GM12878 (cell line): Measurements from ENCODE around the gene LDLR. TPM values are rescaled to one million over a fixed set of nuclear protein-coding genes. Genes with fewer than 3 reads are reported as not detected.

Source experiments
- BMI1 ChIP-seq: fragments of 450-650 bp; IDR thresholded peaks from 2 replicates; pipeline ENCODE4 v1.6.1; 2016; ENCODE audit warnings: mild to moderate bottlenecking, moderate library complexity, borderline replicate concordance
- BRCA1 ChIP-seq: IDR thresholded peaks from 2 replicates; pipeline ENCODE4 v1.6.1; 2011; ENCODE audit warnings: low read depth, low read length, improper control_type of control experiment
- LARP7 ChIP-seq: fragments of 450-650 bp; IDR thresholded peaks from 2 replicates; pipeline ENCODE4 v1.6.1; 2017; ENCODE audit warnings: mild to moderate bottlenecking
- MYC ChIP-seq: IDR thresholded peaks from 2 replicates; pipeline ENCODE4 v1.6.1; 2011; ENCODE audit warnings: mild to moderate bottlenecking, low read length, moderate library complexity, inconsistent platforms; ENCODE audit not compliant: insufficient read depth, insufficient replicate concordance, insufficient read length, severe bottlenecking
- NFYB ChIP-seq: IDR thresholded peaks from 2 replicates; pipeline ENCODE4 v1.6.1; 2011; ENCODE audit warnings: low read depth, mild to moderate bottlenecking, low read length, improper control_type of control experiment, moderate library complexity; ENCODE audit not compliant: insufficient read depth
- NRF1 ChIP-seq: conservative IDR thresholded peaks from 2 replicates; pipeline ENCODE4 v1.6.1; 2011; ENCODE audit warnings: mild to moderate bottlenecking, low read depth, low read length, improper control_type of control experiment
- PAX5 ChIP-seq: IDR thresholded peaks from 2 replicates; pipeline ENCODE4 v1.6.1; 2011; ENCODE audit warnings: low read depth, low read length, borderline replicate concordance
- POLR2A ChIP-seq: IDR thresholded peaks from 2 replicates; pipeline ENCODE4 v1.6.1; 2011; ENCODE audit warnings: low read depth, mild to moderate bottlenecking, low read length
- SIN3A ChIP-seq: IDR thresholded peaks from 2 replicates; pipeline ENCODE4 v1.6.1; 2012; ENCODE audit warnings: low read depth, low read length, improper control_type of control experiment
- SIX5 ChIP-seq: IDR thresholded peaks from 2 replicates; pipeline ENCODE4 v1.6.1; 2011; ENCODE audit warnings: mild to moderate bottlenecking, low read depth, low read length, moderate library complexity; ENCODE audit not compliant: severe bottlenecking
- SMAD1 ChIP-seq: fragments of 450-650 bp; IDR thresholded peaks from 2 replicates; pipeline ENCODE4 v1.6.1; 2018; ENCODE audit warnings: mild to moderate bottlenecking, low read depth; ENCODE audit not compliant: partially characterized antibody
- SREBF1 ChIP-seq: IDR thresholded peaks from 2 replicates; pipeline ENCODE4 v1.6.1; 2012; ENCODE audit warnings: mild to moderate bottlenecking, low read length
- TBL1XR1 ChIP-seq: IDR thresholded peaks from 2 replicates; pipeline ENCODE4 v1.6.1; 2012; ENCODE audit warnings: low read depth, low read length, improper control_type of control experiment
- TCF3 ChIP-seq: IDR thresholded peaks from 2 replicates; pipeline ENCODE4 v1.6.1; 2012; ENCODE audit warnings: low read depth, mild to moderate bottlenecking, low read length, borderline replicate concordance; ENCODE audit not compliant: insufficient read depth
- ZBED1 ChIP-seq: IDR thresholded peaks from 2 replicates; pipeline ENCODE4 v1.6.1; 2016; ENCODE audit warnings: borderline replicate concordance
- ZNF274 ChIP-seq: IDR thresholded peaks from one replicate; pipeline ENCODE4 v1.8.0; 2011; ENCODE audit not compliant: insufficient read length, insufficient read depth
- ZNF384 ChIP-seq: IDR thresholded peaks from 2 replicates; pipeline ENCODE4 v1.6.1; 2012; ENCODE audit warnings: low read depth, mild to moderate bottlenecking, low read length, improper control_type of control experiment, borderline replicate concordance
- ZSCAN29 ChIP-seq: fragments of 450-650 bp; IDR thresholded peaks from 2 replicates; pipeline ENCODE4 v1.6.1; 2017; ENCODE audit warnings: mild to moderate bottlenecking, moderate library complexity
- ZZZ3 ChIP-seq: IDR thresholded peaks from 2 replicates; pipeline ENCODE4 v1.6.1; 2011; ENCODE audit warnings: low read depth; ENCODE audit not compliant: control insufficient read depth, insufficient read length
- polyA plus RNA-seq, 11 experiments: library from polyadenylated mRNA; depleted of rRNA in 4 of 11; unstranded in 6 of 11; stranded (reverse) in 5 of 11; fragments of >200 nt; fragmentation: Nextera tagmentation in 4 of 11; fragmentation: Illumina TruSeq in 1 of 11; extraction: Ambion mirVana in 4 of 11; extraction: Trizol in 1 of 11; gene quantifications; 1 replicate in 1 of 11; 2 replicates in 10 of 11; pipeline versions ENCODE4 v1.2.1 to v1.2.3, GENCODE V29; 2011 to 2016; ENCODE audit warnings: inconsistent platforms in 2 of 11, missing spikeins in 2 of 11, low read depth in 1 of 11
- total RNA-seq, 4 experiments: library from RNA; depleted of rRNA in 3 of 4; stranded (reverse); fragments of >200 nt in 3 of 4; fragmentation: Illumina TruSeq in 1 of 4; extraction: Trizol in 1 of 4; gene quantifications; 2 replicates each; pipeline versions ENCODE4 v1.2.1 to v1.2.3, GENCODE V29; 2013 to 2021
- TF ChIP-seq, protein P1 (sequence below): IDR thresholded peaks from 2 replicates; pipeline ENCODE4 v1.6.1; 2011; ENCODE audit warnings: borderline replicate concordance, low read depth, mild to moderate bottlenecking, moderate library complexity, low read length; ENCODE audit not compliant: insufficient read depth, poor library complexity, severe bottlenecking
- TF ChIP-seq, protein P2 (sequence below): IDR thresholded peaks from 2 replicates; pipeline ENCODE4 v1.6.1; 2011; ENCODE audit warnings: mild to moderate bottlenecking, low read depth, low read length, moderate library complexity; ENCODE audit not compliant: insufficient replicate concordance
- TF ChIP-seq, protein P3 (sequence below): fragments of 450-650 bp; IDR thresholded peaks from 2 replicates; pipeline ENCODE4 v1.6.1; 2016; ENCODE audit warnings: mild to moderate bottlenecking
- TF ChIP-seq, protein P4 (sequence below): fragments of 150-350 bp; IDR thresholded peaks from 2 replicates; pipeline ENCODE4 v1.6.1; 2016; ENCODE audit warnings: low read depth, low read length

Gene LDLR
- total and polyA plus RNA-seq, 10 of the 15 experiments (the other 5 are each of a cell fraction or from before 2014, with no cell fraction given) = 11.3 to 59.2 (median 27.3) TPM

DNA sequence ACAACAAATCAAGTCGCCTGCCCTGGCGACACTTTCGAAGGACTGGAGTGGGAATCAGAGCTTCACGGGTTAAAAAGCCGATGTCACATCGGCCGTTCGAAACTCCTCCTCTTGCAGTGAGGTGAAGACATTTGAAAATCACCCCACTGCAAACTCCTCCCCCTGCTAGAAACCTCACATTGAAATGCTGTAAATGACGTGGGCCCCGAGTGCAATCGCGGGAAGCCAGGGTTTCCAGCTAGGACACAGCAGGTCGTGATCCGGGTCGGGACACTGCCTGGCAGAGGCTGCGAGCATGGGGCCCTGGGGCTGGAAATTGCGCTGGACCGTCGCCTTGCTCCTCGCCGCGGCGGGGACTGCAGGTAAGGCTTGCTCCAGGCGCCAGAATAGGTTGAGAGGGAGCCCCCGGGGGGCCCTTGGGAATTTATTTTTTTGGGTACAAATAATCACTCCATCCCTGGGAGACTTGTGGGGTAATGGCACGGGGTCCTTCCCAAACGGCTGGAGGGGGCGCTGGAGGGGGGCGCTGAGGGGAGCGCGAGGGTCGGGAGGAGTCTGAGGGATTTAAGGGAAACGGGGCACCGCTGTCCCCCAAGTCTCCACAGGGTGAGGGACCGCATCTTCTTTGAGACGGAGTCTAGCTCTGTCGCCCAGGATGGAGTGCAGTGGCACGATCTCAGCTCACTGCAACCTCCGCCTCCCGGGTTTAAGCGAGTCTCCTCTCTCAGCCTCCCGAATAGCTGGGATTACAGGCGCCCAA is at the start of gene LDLR (continued):
- TF ChIP-seq, protein P1, sequence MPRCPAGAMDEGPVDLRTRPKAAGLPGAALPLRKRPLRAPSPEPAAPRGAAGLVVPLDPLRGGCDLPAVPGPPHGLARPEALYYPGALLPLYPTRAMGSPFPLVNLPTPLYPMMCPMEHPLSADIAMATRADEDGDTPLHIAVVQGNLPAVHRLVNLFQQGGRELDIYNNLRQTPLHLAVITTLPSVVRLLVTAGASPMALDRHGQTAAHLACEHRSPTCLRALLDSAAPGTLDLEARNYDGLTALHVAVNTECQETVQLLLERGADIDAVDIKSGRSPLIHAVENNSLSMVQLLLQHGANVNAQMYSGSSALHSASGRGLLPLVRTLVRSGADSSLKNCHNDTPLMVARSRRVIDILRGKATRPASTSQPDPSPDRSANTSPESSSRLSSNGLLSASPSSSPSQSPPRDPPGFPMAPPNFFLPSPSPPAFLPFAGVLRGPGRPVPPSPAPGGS = no peak
- TF ChIP-seq ZNF274 (no peak), PAX5 (0 out of 2 replicates have a peak, but pooled peaks have one; percentile 54), ZBED1 (peak; percentile 72; the same call in 1 of the 2 replicates), ZZZ3 (no peak), ZNF384 (no peak), NRF1 (no peak), TBL1XR1 (0 out of 2 replicates have a peak, but pooled peaks have one; percentile 15), MYC (peak; percentile 39), SIX5 (no peak), TCF3 (no peak), SREBF1 (peak; percentile 73; the same call in 1 of the 2 replicates), ZSCAN29 (no peak), NFYB (no peak), SMAD1 (no peak), LARP7 (peak; percentile 23; the same call in 1 of the 2 replicates), POLR2A (peak; percentile 93), SIN3A (peak; percentile 44; the same call in 1 of the 2 replicates), BRCA1 (no peak; the same call in 1 of the 2 replicates), BMI1 (no peak)
- TF ChIP-seq, protein P2, sequence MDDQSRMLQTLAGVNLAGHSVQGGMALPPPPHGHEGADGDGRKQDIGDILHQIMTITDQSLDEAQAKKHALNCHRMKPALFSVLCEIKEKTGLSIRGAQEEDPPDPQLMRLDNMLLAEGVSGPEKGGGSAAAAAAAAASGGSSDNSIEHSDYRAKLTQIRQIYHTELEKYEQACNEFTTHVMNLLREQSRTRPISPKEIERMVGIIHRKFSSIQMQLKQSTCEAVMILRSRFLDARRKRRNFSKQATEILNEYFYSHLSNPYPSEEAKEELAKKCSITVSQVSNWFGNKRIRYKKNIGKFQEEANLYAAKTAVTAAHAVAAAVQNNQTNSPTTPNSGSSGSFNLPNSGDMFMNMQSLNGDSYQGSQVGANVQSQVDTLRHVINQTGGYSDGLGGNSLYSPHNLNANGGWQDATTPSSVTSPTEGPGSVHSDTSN = no peak
- TF ChIP-seq, protein P3, sequence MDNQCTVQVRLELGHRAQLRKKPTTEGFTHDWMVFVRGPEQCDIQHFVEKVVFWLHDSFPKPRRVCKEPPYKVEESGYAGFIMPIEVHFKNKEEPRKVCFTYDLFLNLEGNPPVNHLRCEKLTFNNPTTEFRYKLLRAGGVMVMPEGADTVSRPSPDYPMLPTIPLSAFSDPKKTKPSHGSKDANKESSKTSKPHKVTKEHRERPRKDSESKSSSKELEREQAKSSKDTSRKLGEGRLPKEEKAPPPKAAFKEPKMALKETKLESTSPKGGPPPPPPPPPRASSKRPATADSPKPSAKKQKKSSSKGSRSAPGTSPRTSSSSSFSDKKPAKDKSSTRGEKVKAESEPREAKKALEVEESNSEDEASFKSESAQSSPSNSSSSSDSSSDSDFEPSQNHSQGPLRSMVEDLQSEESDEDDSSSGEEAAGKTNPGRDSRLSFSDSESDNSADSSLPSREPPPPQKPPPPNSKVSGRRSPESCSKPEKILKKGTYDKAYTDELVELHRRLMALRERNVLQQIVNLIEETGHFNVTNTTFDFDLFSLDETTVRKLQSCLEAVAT = peak; percentile 63
- TF ChIP-seq, protein P4, sequence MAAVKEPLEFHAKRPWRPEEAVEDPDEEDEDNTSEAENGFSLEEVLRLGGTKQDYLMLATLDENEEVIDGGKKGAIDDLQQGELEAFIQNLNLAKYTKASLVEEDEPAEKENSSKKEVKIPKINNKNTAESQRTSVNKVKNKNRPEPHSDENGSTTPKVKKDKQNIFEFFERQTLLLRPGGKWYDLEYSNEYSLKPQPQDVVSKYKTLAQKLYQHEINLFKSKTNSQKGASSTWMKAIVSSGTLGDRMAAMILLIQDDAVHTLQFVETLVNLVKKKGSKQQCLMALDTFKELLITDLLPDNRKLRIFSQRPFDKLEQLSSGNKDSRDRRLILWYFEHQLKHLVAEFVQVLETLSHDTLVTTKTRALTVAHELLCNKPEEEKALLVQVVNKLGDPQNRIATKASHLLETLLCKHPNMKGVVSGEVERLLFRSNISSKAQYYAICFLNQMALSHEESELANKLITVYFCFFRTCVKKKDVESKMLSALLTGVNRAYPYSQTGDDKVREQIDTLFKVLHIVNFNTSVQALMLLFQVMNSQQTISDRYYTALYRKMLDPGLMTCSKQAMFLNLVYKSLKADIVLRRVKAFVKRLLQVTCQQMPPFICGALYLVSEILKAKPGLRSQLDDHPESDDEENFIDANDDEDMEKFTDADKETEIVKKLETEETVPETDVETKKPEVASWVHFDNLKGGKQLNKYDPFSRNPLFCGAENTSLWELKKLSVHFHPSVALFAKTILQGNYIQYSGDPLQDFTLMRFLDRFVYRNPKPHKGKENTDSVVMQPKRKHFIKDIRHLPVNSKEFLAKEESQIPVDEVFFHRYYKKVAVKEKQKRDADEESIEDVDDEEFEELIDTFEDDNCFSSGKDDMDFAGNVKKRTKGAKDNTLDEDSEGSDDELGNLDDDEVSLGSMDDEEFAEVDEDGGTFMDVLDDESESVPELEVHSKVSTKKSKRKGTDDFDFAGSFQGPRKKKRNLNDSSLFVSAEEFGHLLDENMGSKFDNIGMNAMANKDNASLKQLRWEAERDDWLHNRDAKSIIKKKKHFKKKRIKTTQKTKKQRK = no peak
